SK-N-SH (cell line): ENCODE measurements around the gene ARHGEF28. TPM values are rescaled to one million over a fixed set of nuclear protein-coding genes. Genes with fewer than 3 reads are reported as not detected.

Source experiments
- CTCF ChIA-PET: fragments of 300-600, 350-600 bp; formaldehyde crosslinking; extraction: SDS; loops from one replicate; lab custom pipeline; 2021; lab: Yijun Ruan, JAX
- POLR2A ChIA-PET: fragments of 350-600 bp; sonication (Branson Sonifier 250); formaldehyde crosslinking; extraction: SDS; loops from one replicate; lab custom pipeline; 2020; ENCODE audit warnings: antibody characterized with exemption, inconsistent platforms; lab: Yijun Ruan, JAX
- DNase-seq: peaks from one replicate; pipeline ENCODE4 v3.0.0; 2012
- H2AFZ ChIP-seq: fragments of 200-600 bp; sonication (generic); 2 replicates; pipeline ENCODE4 v1.8.1; 2016; ENCODE audit warnings: antibody characterized with exemption, mild to moderate bottlenecking, low read depth
- H3F3A ChIP-seq: fragments of 200-600 bp; sonication (generic); replicated peaks from 2 replicates; pipeline ENCODE3; 2016; ENCODE audit warnings: antibody characterized with exemption, mild to moderate bottlenecking; ENCODE audit not compliant: insufficient read depth
- H3K27ac ChIP-seq, 2 experiments: fragments of 200-500 bp in 1 of 2; fragments of 200-600 bp in 1 of 2; sonication (Bioruptor generic) in 1 of 2; sonication (generic), shearing (Covaris generic) in 1 of 2; 2 replicates each; pipeline versions ENCODE4 v1.5.1 to v1.6.1; 2014 to 2016; ENCODE audit warnings: low read depth in 2 of 2, inconsistent platforms in 1 of 2, low read length in 1 of 2, mild to moderate bottlenecking in 1 of 2, mixed read lengths in 1 of 2
- H3K27me3 ChIP-seq: fragments of 200-600 bp; sonication (generic), shearing (Covaris generic); 2 replicates; pipeline ENCODE4 v1.6.1; 2016; ENCODE audit warnings: mixed run types; ENCODE audit not compliant: insufficient read depth
- H3K36me3 ChIP-seq, 2 experiments: fragments of 200-500 bp in 1 of 2; fragments of 200-600 bp in 1 of 2; sonication (Bioruptor generic) in 1 of 2; sonication (generic) in 1 of 2; replicated peaks in 1 of 2; 2 replicates each; pipeline versions ENCODE3 to v1.5.1; 2014 to 2016; ENCODE audit warnings: low read length in 1 of 2, mild to moderate bottlenecking in 1 of 2; ENCODE audit not compliant: insufficient read depth in 2 of 2, control insufficient read depth in 1 of 2
- H3K4me1 ChIP-seq, 2 experiments: fragments of 200-500 bp in 1 of 2; fragments of 200-600 bp in 1 of 2; sonication (Bioruptor generic) in 1 of 2; sonication (generic), shearing (Covaris generic) in 1 of 2; 2 replicates each; pipeline versions ENCODE4 v1.5.1 to v1.6.1; 2014 to 2016; ENCODE audit warnings: low read depth in 1 of 2, low read length in 1 of 2, mixed run types in 1 of 2; ENCODE audit not compliant: insufficient read depth in 2 of 2, control insufficient read depth in 1 of 2
- H3K4me2 ChIP-seq: fragments of 200-600 bp; sonication (generic), shearing (Covaris generic); 2 replicates; pipeline ENCODE4 v1.6.1; 2017; ENCODE audit warnings: mixed run types
- H3K4me3 ChIP-seq, 2 experiments: fragments of 200-500 bp in 1 of 2; fragments of 200-600 bp in 1 of 2; sonication (Bioruptor generic) in 1 of 2; sonication (generic), shearing (Covaris generic) in 1 of 2; 2 replicates each; pipeline versions ENCODE4 v1.5.1 to v1.8.1; 2014 to 2016; ENCODE audit warnings: low read depth in 2 of 2, inconsistent platforms in 1 of 2, low read length in 1 of 2, mild to moderate bottlenecking in 1 of 2, mixed read lengths in 1 of 2, moderate library complexity in 1 of 2
- H3K79me2 ChIP-seq: fragments of 200-600 bp; sonication (generic); 2 replicates; pipeline ENCODE4 v1.8.1; 2017; ENCODE audit warnings: mild to moderate bottlenecking; ENCODE audit not compliant: insufficient read depth
- H3K9ac ChIP-seq: fragments of 200-600 bp; sonication (generic); 2 replicates; pipeline ENCODE4 v1.6.1; 2017; ENCODE audit warnings: mixed run types
- H3K9me2 ChIP-seq: fragments of 200-600 bp; sonication (generic); 2 replicates; pipeline ENCODE4 v1.6.1; 2017; ENCODE audit warnings: mixed run types
- H3K9me3 ChIP-seq: fragments of 200-600 bp; sonication (generic); 2 replicates; pipeline ENCODE4 v1.6.1; 2017; ENCODE audit warnings: mixed run types, mild to moderate bottlenecking, moderate library complexity
- H4K20me1 ChIP-seq: fragments of 200-600 bp; sonication (generic); 2 replicates; pipeline ENCODE4 v1.6.1; 2017; ENCODE audit warnings: mild to moderate bottlenecking, mixed run types; ENCODE audit not compliant: insufficient read depth
- FOXM1 ChIP-seq: IDR thresholded peaks from 2 replicates; pipeline ENCODE4 v1.4.0; 2012; ENCODE audit warnings: low read depth, mild to moderate bottlenecking
- GABPA ChIP-seq: IDR thresholded peaks from 2 replicates; pipeline ENCODE4 v1.4.0; 2012; ENCODE audit warnings: low read depth, mild to moderate bottlenecking
- POLR2AphosphoS5 ChIP-seq: IDR thresholded peaks from 2 replicates; pipeline ENCODE4 v1.6.1; 2012; ENCODE audit warnings: low read depth, low read length
- REST ChIP-seq: IDR thresholded peaks from 2 replicates; pipeline ENCODE4 v1.6.1; 2012; ENCODE audit warnings: mild to moderate bottlenecking, low read depth, low read length, moderate library complexity
- RFX5 ChIP-seq: IDR thresholded peaks from 2 replicates; pipeline ENCODE4 v1.6.1; 2012; ENCODE audit warnings: mild to moderate bottlenecking, improper control_type of control experiment, low read length
- YY1 ChIP-seq: IDR thresholded peaks from 2 replicates; pipeline ENCODE4 v1.4.0; 2012; ENCODE audit warnings: low read depth, mild to moderate bottlenecking
- WGBS: methylation state at CpG from one replicate; pipeline ENCODE4 v1.1.6; 2017; ENCODE audit warnings: low lambda C conversion rate; 5-methylcytosine and 5-hydroxymethylcytosine counted together
- polyA plus RNA-seq, 3 experiments: library from polyadenylated mRNA; depleted of rRNA; stranded (reverse); fragments of >200 nt; gene quantifications; 2 replicates each; pipeline ENCODE4 v1.2.3, GENCODE V29; 2012
- TF ChIP-seq, protein P1 (sequence below): IDR thresholded peaks from 2 replicates; pipeline ENCODE4; 2012
- TF ChIP-seq, protein P2 (sequence below): fragments of 200-600 bp; sonication (generic); IDR thresholded peaks from 2 replicates; pipeline ENCODE4 v1.6.1; 2017; ENCODE audit warnings: antibody characterized with exemption, mild to moderate bottlenecking, moderate library complexity
- TF ChIP-seq, protein P3 (sequence below): IDR thresholded peaks from 2 replicates; pipeline ENCODE4 v1.4.0; 2012; ENCODE audit warnings: low read depth, borderline replicate concordance
- TF ChIP-seq, protein P4 (sequence below): IDR thresholded peaks from 2 replicates; pipeline ENCODE4 v1.4.0; 2012; ENCODE audit warnings: low read depth

Gene ARHGEF28
- polyA plus RNA-seq, 1 of the 3 experiments (the other 2 are of a cell fraction): 4.2 TPM

- TF ChIP-seq, protein P1, sequence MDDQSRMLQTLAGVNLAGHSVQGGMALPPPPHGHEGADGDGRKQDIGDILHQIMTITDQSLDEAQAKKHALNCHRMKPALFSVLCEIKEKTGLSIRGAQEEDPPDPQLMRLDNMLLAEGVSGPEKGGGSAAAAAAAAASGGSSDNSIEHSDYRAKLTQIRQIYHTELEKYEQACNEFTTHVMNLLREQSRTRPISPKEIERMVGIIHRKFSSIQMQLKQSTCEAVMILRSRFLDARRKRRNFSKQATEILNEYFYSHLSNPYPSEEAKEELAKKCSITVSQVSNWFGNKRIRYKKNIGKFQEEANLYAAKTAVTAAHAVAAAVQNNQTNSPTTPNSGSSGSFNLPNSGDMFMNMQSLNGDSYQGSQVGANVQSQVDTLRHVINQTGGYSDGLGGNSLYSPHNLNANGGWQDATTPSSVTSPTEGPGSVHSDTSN: no peak
Observed at GRCh38 chr5:73615085-73615484, 10.9 kb upstream of the ARHGEF28 start (continued).

GRCh38 chr5:73615947-73616346 lies 10.0 kb upstream of the ARHGEF28 start:
- Histone ChIP-seq H3K4me2 (no peak overlapping the region), H3F3A (no peaks in the 10 kb centered on the region), H4K20me1 (no peaks in the 10 kb centered on the region), H3K9me2 (no peaks in the 10 kb centered on the region), H2AFZ (no peak overlapping the region), H3K4me3 (no peak overlapping the region), H3K4me1 (no peaks in the 10 kb centered on the region), H3K27ac (no peak overlapping the region)
- WGBS: 85% methylated on average over 4 of the region's 4 CpGs
- POLR2A ChIA-PET: no interaction called here
- CTCF ChIA-PET: interaction anchor here (0.6 to 2.7 kb wide), 3 partner anchors 10 to 25 kb away, joined by 3 to 8 read pairs (median 4); no protein-coding TSS in a partner anchor
- no peak for DNase-seq
- TF ChIP-seq, protein P2, sequence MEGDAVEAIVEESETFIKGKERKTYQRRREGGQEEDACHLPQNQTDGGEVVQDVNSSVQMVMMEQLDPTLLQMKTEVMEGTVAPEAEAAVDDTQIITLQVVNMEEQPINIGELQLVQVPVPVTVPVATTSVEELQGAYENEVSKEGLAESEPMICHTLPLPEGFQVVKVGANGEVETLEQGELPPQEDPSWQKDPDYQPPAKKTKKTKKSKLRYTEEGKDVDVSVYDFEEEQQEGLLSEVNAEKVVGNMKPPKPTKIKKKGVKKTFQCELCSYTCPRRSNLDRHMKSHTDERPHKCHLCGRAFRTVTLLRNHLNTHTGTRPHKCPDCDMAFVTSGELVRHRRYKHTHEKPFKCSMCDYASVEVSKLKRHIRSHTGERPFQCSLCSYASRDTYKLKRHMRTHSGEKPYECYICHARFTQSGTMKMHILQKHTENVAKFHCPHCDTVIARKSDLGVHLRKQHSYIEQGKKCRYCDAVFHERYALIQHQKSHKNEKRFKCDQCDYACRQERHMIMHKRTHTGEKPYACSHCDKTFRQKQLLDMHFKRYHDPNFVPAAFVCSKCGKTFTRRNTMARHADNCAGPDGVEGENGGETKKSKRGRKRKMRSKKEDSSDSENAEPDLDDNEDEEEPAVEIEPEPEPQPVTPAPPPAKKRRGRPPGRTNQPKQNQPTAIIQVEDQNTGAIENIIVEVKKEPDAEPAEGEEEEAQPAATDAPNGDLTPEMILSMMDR: no peak
- TF ChIP-seq YY1: no peak
- no peak for TF ChIP-seq RFX5
- TF ChIP-seq, protein P3, sequence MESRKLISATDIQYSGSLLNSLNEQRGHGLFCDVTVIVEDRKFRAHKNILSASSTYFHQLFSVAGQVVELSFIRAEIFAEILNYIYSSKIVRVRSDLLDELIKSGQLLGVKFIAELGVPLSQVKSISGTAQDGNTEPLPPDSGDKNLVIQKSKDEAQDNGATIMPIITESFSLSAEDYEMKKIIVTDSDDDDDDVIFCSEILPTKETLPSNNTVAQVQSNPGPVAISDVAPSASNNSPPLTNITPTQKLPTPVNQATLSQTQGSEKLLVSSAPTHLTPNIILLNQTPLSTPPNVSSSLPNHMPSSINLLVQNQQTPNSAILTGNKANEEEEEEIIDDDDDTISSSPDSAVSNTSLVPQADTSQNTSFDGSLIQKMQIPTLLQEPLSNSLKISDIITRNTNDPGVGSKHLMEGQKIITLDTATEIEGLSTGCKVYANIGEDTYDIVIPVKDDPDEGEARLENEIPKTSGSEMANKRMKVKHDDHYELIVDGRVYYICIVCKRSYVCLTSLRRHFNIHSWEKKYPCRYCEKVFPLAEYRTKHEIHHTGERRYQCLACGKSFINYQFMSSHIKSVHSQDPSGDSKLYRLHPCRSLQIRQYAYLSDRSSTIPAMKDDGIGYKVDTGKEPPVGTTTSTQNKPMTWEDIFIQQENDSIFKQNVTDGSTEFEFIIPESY: no peak
- TF ChIP-seq, protein P1: no peak
- TF ChIP-seq FOXM1: no peak
- TF ChIP-seq POLR2AphosphoS5: no peak
- TF ChIP-seq GABPA: no peak
- TF ChIP-seq, protein P4, sequence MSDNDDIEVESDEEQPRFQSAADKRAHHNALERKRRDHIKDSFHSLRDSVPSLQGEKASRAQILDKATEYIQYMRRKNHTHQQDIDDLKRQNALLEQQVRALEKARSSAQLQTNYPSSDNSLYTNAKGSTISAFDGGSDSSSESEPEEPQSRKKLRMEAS: no peak
- no peak for TF ChIP-seq REST
- TF ChIP-seq, all 33 proteins: peak for 0
- Histone ChIP-seq H3K27me3 (no peaks in the 10 kb centered on the region), H3K36me3 (no peaks in the 10 kb centered on the region), H3K9ac (no peak overlapping the region), H3K9me3 (no peaks in the 10 kb centered on the region), H3K79me2 (no peaks in the 10 kb centered on the region)
